ENCODE data around the gene EML4.

EML4 gene

GRCh38 chr2:42350434-42351063, 181.4 kb downstream of the EML4 start:
- ATAC-seq (ENCODE audit: insufficient read depth, low read depth), result no peak
- Histone ChIP-seq H3K9me3 (ENCODE audit: insufficient read depth, low read length, severe bottlenecking) (no peaks in the 10 kb centered on the region), H3K79me2 (ENCODE audit: insufficient read depth, low read length) (peaks cover 98% of the 10 kb centered on the region), H3K4me2 (ENCODE audit: insufficient read depth, low read length) (no peak overlapping the region), H3K4me1 (ENCODE audit: insufficient read depth, low read length) (no peaks in the 10 kb centered on the region), H3K27me3 (ENCODE audit: insufficient read depth, low read length, poor library complexity) (no peaks in the 10 kb centered on the region), H3K4me3 (ENCODE audit: low read depth in 1 of 2, low read length in 2 of 2) (no peak overlapping the region), H2AFZ (ENCODE audit: low read depth, low read length) (no peak overlapping the region), H4K20me1 (ENCODE audit: insufficient read depth, low read length) (peaks cover 34% of the 10 kb centered on the region), H3K36me3 (ENCODE audit: insufficient read depth, low read length) (peaks cover 71% of the 10 kb centered on the region), H3K9ac (ENCODE audit: low read depth, low read length) (no peak overlapping the region), H3K27ac (ENCODE audit: low read length) (no peak overlapping the region)
- DNase-seq, result no peak
- TF ChIP-seq EZH2 (IDR thresholded peaks at IDR 0.05; ENCODE audit: borderline replicate concordance, low read depth, low read length, severe bottlenecking) (no peak), CTCF (IDR thresholded peaks at IDR 0.05; ENCODE audit: borderline replicate concordance, extremely low read depth, low read length, poor library complexity, severe bottlenecking) (no peak)

GRCh38 chr2:42351864-42352263, 182.7 kb downstream of the EML4 start:
- H3K4me3 ChIP-seq (ENCODE audit: low read depth in 1 of 2, low read length in 2 of 2), result no peak overlapping the region
- no peak overlapping the region for H3K9ac ChIP-seq (ENCODE audit: low read depth, low read length)
- H2AFZ ChIP-seq (ENCODE audit: low read depth, low read length), result no peak overlapping the region
- TF ChIP-seq CTCF (IDR thresholded peaks at IDR 0.05; ENCODE audit: borderline replicate concordance, extremely low read depth, low read length, poor library complexity, severe bottlenecking) (no peak), EZH2 (IDR thresholded peaks at IDR 0.05; ENCODE audit: borderline replicate concordance, low read depth, low read length, severe bottlenecking) (no peak)
- no peak overlapping the region for H3K27ac ChIP-seq (ENCODE audit: low read length)
- DNase-seq (no peak), ATAC-seq (ENCODE audit: insufficient read depth, low read depth) (no peak)
- H3K4me1 ChIP-seq (ENCODE audit: insufficient read depth, low read length), result no peaks in the 10 kb centered on the region
- H3K9me3 ChIP-seq (ENCODE audit: insufficient read depth, low read length, severe bottlenecking), result no peaks in the 10 kb centered on the region
- peaks cover 38% of the 10 kb centered on the region for H4K20me1 ChIP-seq (ENCODE audit: insufficient read depth, low read length)
- peaks cover 99% of the 10 kb centered on the region for H3K79me2 ChIP-seq (ENCODE audit: insufficient read depth, low read length)
- H3K27me3 ChIP-seq (ENCODE audit: insufficient read depth, low read length, poor library complexity), result no peaks in the 10 kb centered on the region
- H3K36me3 ChIP-seq (ENCODE audit: insufficient read depth, low read length), result peaks cover 68% of the 10 kb centered on the region
- no peak overlapping the region for H3K4me2 ChIP-seq (ENCODE audit: insufficient read depth, low read length)

DNA sequence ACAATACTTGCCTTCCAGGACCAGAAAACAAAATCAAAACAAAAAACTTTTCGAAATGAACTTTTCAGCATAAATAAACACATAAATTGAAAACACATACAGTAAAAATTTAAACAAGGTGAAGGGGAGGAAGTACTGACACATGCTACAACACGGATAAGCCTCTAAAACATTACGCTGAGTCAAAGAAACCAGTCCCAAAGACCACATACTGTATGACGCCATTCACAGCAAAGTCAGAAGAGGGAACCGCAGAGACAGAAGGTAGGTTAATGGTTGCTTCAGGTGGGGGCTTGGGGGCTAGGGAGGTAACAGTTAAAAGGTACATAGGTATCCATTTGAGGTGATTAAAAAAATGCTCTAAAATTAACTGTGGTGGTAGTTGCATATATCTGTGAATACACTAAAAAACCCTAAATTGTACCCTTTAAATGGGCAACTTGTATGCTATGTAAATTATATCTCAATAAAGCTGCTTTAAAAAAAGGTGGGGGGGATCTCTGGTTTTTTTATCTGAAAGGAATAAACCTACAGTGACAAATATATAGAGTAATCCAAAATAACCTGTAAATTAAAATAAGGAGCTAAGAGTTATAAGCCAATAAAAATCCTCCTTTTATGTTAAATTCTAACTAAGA, 184.8 kb downstream of the EML4 start:
- Histone ChIP-seq H2AFZ (ENCODE audit: low read depth, low read length) (no peak overlapping the region), H3K4me3 (ENCODE audit: low read depth in 1 of 2, low read length in 2 of 2) (no peak overlapping the region), H3K4me2 (ENCODE audit: insufficient read depth, low read length) (no peak overlapping the region), H3K9me3 (ENCODE audit: insufficient read depth, low read length, severe bottlenecking) (no peaks in the 10 kb centered on the region), H3K4me1 (ENCODE audit: insufficient read depth, low read length) (peaks cover 15% of the 10 kb centered on the region), H3K27me3 (ENCODE audit: insufficient read depth, low read length, poor library complexity) (no peaks in the 10 kb centered on the region), H3K27ac (ENCODE audit: low read length) (no peak overlapping the region), H4K20me1 (ENCODE audit: insufficient read depth, low read length) (peaks cover 49% of the 10 kb centered on the region), H3K36me3 (ENCODE audit: insufficient read depth, low read length) (peaks cover 53% of the 10 kb centered on the region), H3K79me2 (ENCODE audit: insufficient read depth, low read length) (peaks cover 99% of the 10 kb centered on the region), H3K9ac (ENCODE audit: low read depth, low read length) (no peak overlapping the region)
- DNase-seq, result no peak
- ATAC-seq (ENCODE audit: insufficient read depth, low read depth), result no peak
- TF ChIP-seq CTCF (IDR thresholded peaks at IDR 0.05; ENCODE audit: borderline replicate concordance, extremely low read depth, low read length, poor library complexity, severe bottlenecking), result no peak
- no peak for TF ChIP-seq EZH2 (IDR thresholded peaks at IDR 0.05; ENCODE audit: borderline replicate concordance, low read depth, low read length, severe bottlenecking)
